ENCODE data around the gene MCM10.

- no peak for TF ChIP-seq CTCF (IDR thresholded peaks at IDR 0.05)
- TF ChIP-seq POLR2A (IDR thresholded peaks at IDR 0.05) = no peak
- peak in 1 of 4 donors; percentile 21 for TF ChIP-seq EP300 (IDR thresholded peaks at IDR 0.05)
- no peak for TF ChIP-seq POLR2AphosphoS5 (IDR thresholded peaks at IDR 0.05)
Measured at GRCh38 chr10:13188593-13188992, 27.2 kb downstream of the MCM10 start.
